HepG2 (cell line): ENCODE data around the gene PLD1. TPM values are rescaled to one million over a fixed set of nuclear protein-coding genes. Genes with fewer than 3 reads are reported as not detected.

ENCODE experiments used
- CHD4 ChIP-seq: fragments of 200-600 bp; sonication (generic); IDR thresholded peaks from 2 replicates; pipeline ENCODE4 v1.7.0; 2017; ENCODE audit warnings: mild to moderate bottlenecking, low read length, borderline replicate concordance
- DR1 ChIP-seq: sonication (generic); formaldehyde crosslinking; IDR thresholded peaks from 2 replicates; pipeline ENCODE4 v1.8.0; 2021; ENCODE audit warnings: mild to moderate bottlenecking, missing genetic modification reagents, inconsistent platforms
- FOXK2 ChIP-seq: fragments of 450-650 bp; IDR thresholded peaks from 2 replicates; pipeline ENCODE4 v1.6.1; 2016
- GLI4 ChIP-seq: sonication (generic); formaldehyde crosslinking; IDR thresholded peaks from 2 replicates; pipeline ENCODE4 v1.5.1; 2020; ENCODE audit warnings: missing genetic modification reagents, mild to moderate bottlenecking, moderate library complexity, borderline replicate concordance
- KAT2B ChIP-seq: fragments of 150-350 bp; IDR thresholded peaks from 2 replicates; pipeline ENCODE4 v1.6.1; 2014; ENCODE audit warnings: low read depth, low read length, borderline replicate concordance
- MATR3 ChIP-seq: sonication (generic); formaldehyde crosslinking; IDR thresholded peaks from 2 replicates; pipeline ENCODE4 v1.4.0; 2020; ENCODE audit warnings: missing genetic modification reagents
- MYC ChIP-seq: sonication (generic); formaldehyde crosslinking; IDR thresholded peaks from 2 replicates; pipeline ENCODE4 v1.9.0; 2021; ENCODE audit warnings: missing genetic modification reagents, borderline replicate concordance
- PAWR ChIP-seq: sonication (generic); formaldehyde crosslinking; IDR thresholded peaks from 2 replicates; pipeline ENCODE4 v1.4.0; 2020; ENCODE audit warnings: missing genetic modification reagents, mild to moderate bottlenecking, borderline replicate concordance
- SCMH1 ChIP-seq: sonication (generic); formaldehyde crosslinking; IDR thresholded peaks from 2 replicates; pipeline ENCODE4 v1.9.0; 2021; ENCODE audit warnings: missing genetic modification reagents, mild to moderate bottlenecking, borderline replicate concordance
- SRY ChIP-seq: sonication (generic); formaldehyde crosslinking; IDR thresholded peaks from 2 replicates; pipeline ENCODE4 v1.8.0; 2022; ENCODE audit warnings: mild to moderate bottlenecking, missing genetic modification reagents
- ZFY ChIP-seq: sonication (generic); formaldehyde crosslinking; IDR thresholded peaks from 2 replicates; pipeline ENCODE4 v1.4.0; 2020; ENCODE audit warnings: missing genetic modification reagents
- ZNF207 ChIP-seq: fragments of 450-650 bp; IDR thresholded peaks from 2 replicates; pipeline ENCODE4 v1.6.1; 2016; ENCODE audit warnings: antibody characterized with exemption, borderline replicate concordance
- ZNF253 ChIP-seq: sonication (generic); formaldehyde crosslinking; IDR thresholded peaks from 2 replicates; pipeline ENCODE4 v1.8.0; 2022; ENCODE audit warnings: mild to moderate bottlenecking, missing genetic modification reagents, borderline replicate concordance
- ZNF703 ChIP-seq: sonication (generic); formaldehyde crosslinking; IDR thresholded peaks from 2 replicates; pipeline ENCODE4 v1.5.1; 2020; ENCODE audit warnings: missing genetic modification reagents, mild to moderate bottlenecking, moderate library complexity, borderline replicate concordance
- ZSCAN30 ChIP-seq: sonication (generic); formaldehyde crosslinking; IDR thresholded peaks from 2 replicates; pipeline ENCODE4 v1.5.0; 2020; ENCODE audit warnings: mild to moderate bottlenecking, missing genetic modification reagents
- polyA plus RNA-seq, 8 experiments: library from polyadenylated mRNA; depleted of rRNA in 3 of 8; stranded (reverse) in 7 of 8; unstranded in 1 of 8; fragments of >200 nt; fragmentation: Illumina TruSeq in 4 of 8; extraction: Trizol in 4 of 8; gene quantifications; 2 replicates each; pipeline versions ENCODE4 v1.2.1 to v1.2.3, GENCODE V29; 2011 to 2016; ENCODE audit warnings: low read depth in 4 of 8, missing spikeins in 1 of 8, mixed read lengths in 1 of 8; ENCODE audit not compliant: insufficient read depth in 1 of 8
- total RNA-seq, 5 experiments: library from RNA; depleted of rRNA; stranded (reverse); fragments of >200 nt; fragmentation: Illumina TruSeq; extraction: Trizol; gene quantifications; 2 replicates each; pipeline ENCODE4 v1.2.3, GENCODE V29; 2016; ENCODE audit warnings: low read depth in 1 of 5
- TF ChIP-seq, protein P1 (sequence below): sonication (generic); formaldehyde crosslinking; IDR thresholded peaks from 2 replicates; pipeline ENCODE4 v1.4.0; 2020; ENCODE audit warnings: missing genetic modification reagents
- TF ChIP-seq, protein P2 (sequence below): sonication (generic); formaldehyde crosslinking; IDR thresholded peaks from 2 replicates; pipeline ENCODE4 v1.5.0; 2020; ENCODE audit warnings: missing genetic modification reagents
- TF ChIP-seq, protein P3 (sequence below): sonication (generic); formaldehyde crosslinking; IDR thresholded peaks from 2 replicates; pipeline ENCODE4 v1.4.0; 2020; ENCODE audit warnings: mild to moderate bottlenecking, missing genetic modification reagents, borderline replicate concordance
- TF ChIP-seq, protein P4 (sequence below): sonication (generic); formaldehyde crosslinking; IDR thresholded peaks from 2 replicates; pipeline ENCODE4 v1.5.0; 2020; ENCODE audit warnings: mild to moderate bottlenecking, low read depth, missing genetic modification reagents, borderline replicate concordance
- TF ChIP-seq, protein P5 (sequence below): sonication (generic); formaldehyde crosslinking; IDR thresholded peaks from 2 replicates; pipeline ENCODE4 v1.4.0; 2020; ENCODE audit warnings: mild to moderate bottlenecking, low read depth, missing genetic modification reagents
- TF ChIP-seq, protein P6 (sequence below): sonication (generic); formaldehyde crosslinking; IDR thresholded peaks from 2 replicates; pipeline ENCODE4 v1.8.1; 2023; ENCODE audit warnings: mild to moderate bottlenecking, missing genetic modification reagents, borderline replicate concordance
- TF ChIP-seq, protein P7 (sequence below): conservative IDR thresholded peaks from 2 replicates; pipeline ENCODE4 v1.6.1; 2018; ENCODE audit warnings: missing genetic modification reagents

PLD1 gene
- total and polyA plus RNA-seq, 2 of the 13 experiments (the other 11 are each of a cell fraction or from before 2014, with no cell fraction given), result 27.1 to 59.4 TPM

DNA sequence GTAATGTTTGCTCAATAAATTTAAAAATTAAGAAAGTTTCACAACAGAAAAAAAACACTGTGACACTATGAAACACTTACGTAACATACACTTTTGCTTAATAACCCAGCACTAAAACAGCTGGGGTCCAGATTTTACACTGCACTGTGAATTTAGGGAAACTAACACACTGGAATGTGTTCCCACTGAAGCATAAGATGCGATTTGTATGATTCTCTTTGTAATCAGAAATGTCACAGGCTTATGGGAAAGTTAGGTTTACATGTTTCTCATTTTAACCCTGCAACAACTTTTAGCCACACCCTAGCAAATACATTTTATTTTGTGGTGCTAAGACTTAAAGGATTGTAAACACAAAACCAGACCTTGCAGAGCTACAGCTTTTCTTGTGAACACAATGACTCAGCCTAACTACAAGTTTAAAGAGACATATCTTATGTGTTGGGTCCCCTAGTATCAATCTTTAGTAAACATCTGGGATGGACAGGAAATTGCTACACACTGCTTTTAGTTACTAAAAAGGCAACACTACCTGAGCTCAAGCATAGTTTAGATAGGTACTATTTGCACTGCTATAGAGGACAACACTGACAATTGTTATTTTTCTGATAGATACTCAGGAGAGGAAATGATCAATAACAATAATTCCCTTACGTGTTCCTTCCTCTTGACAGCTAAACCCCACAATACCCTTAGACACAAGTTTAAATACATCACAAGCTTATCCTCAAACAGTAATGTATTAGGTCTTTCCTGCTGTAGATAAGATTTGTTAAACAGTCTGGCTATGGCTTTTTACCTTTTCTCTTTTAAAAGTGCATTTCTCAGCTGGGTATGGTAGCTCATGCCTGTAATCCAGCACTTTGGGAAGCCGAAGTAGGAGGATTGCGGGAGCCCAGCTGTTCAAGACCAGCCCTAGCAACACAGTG, 3.8 kb downstream of the PLD1 start (continued):
- no peak for TF ChIP-seq GLI4
- no peak for TF ChIP-seq ZNF703 (CRISPR knock-in tag)
- no peak for TF ChIP-seq ZNF207
- no peak for TF ChIP-seq ZFY (CRISPR knock-in tag)
- TF ChIP-seq, protein P1, sequence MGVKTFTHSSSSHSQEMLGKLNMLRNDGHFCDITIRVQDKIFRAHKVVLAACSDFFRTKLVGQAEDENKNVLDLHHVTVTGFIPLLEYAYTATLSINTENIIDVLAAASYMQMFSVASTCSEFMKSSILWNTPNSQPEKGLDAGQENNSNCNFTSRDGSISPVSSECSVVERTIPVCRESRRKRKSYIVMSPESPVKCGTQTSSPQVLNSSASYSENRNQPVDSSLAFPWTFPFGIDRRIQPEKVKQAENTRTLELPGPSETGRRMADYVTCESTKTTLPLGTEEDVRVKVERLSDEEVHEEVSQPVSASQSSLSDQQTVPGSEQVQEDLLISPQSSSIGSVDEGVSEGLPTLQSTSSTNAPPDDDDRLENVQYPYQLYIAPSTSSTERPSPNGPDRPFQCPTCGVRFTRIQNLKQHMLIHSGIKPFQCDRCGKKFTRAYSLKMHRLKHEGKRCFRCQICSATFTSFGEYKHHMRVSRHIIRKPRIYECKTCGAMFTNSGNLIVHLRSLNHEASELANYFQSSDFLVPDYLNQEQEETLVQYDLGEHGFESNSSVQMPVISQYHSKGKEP (CRISPR knock-in tag), result no peak
- TF ChIP-seq CHD4, result no peak
- TF ChIP-seq DR1, result no peak
- no peak for TF ChIP-seq KAT2B
- TF ChIP-seq, protein P2, sequence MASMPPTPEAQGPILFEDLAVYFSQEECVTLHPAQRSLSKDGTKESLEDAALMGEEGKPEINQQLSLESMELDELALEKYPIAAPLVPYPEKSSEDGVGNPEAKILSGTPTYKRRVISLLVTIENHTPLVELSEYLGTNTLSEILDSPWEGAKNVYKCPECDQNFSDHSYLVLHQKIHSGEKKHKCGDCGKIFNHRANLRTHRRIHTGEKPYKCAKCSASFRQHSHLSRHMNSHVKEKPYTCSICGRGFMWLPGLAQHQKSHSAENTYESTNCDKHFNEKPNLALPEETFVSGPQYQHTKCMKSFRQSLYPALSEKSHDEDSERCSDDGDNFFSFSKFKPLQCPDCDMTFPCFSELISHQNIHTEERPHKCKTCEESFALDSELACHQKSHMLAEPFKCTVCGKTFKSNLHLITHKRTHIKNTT (CRISPR knock-in tag), result no peak
- TF ChIP-seq FOXK2, result peak; percentile 70; the same call in 1 of the 2 replicates
- TF ChIP-seq, protein P3, sequence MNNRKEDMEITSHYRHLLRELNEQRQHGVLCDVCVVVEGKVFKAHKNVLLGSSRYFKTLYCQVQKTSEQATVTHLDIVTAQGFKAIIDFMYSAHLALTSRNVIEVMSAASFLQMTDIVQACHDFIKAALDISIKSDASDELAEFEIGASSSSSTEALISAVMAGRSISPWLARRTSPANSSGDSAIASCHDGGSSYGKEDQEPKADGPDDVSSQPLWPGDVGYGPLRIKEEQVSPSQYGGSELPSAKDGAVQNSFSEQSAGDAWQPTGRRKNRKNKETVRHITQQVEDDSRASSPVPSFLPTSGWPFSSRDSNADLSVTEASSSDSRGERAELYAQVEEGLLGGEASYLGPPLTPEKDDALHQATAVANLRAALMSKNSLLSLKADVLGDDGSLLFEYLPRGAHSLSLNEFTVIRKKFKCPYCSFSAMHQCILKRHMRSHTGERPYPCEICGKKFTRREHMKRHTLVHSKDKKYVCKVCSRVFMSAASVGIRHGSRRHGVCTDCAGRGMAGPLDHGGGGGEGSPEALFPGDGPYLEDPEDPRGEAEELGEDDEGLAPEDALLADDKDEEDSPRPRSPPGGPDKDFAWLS (CRISPR knock-in tag), result no peak
- TF ChIP-seq PAWR (CRISPR knock-in tag), result no peak
- no peak for TF ChIP-seq MYC (CRISPR knock-in tag)
- no peak for TF ChIP-seq ZNF253 (CRISPR knock-in tag)
- TF ChIP-seq MATR3, result no peak
- TF ChIP-seq SCMH1, result no peak
- TF ChIP-seq, protein P4, sequence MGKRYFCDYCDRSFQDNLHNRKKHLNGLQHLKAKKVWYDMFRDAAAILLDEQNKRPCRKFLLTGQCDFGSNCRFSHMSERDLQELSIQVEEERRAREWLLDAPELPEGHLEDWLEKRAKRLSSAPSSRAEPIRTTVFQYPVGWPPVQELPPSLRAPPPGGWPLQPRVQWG, result no peak
- TF ChIP-seq, protein P5, sequence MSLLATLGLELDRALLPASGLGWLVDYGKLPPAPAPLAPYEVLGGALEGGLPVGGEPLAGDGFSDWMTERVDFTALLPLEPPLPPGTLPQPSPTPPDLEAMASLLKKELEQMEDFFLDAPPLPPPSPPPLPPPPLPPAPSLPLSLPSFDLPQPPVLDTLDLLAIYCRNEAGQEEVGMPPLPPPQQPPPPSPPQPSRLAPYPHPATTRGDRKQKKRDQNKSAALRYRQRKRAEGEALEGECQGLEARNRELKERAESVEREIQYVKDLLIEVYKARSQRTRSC (CRISPR knock-in tag), result no peak
- TF ChIP-seq SRY, result no peak
- TF ChIP-seq, protein P6, sequence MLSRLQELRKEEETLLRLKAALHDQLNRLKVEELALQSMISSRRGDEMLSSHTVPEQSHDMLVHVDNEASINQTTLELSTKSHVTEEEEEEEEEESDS, result no peak
- TF ChIP-seq, protein P7, sequence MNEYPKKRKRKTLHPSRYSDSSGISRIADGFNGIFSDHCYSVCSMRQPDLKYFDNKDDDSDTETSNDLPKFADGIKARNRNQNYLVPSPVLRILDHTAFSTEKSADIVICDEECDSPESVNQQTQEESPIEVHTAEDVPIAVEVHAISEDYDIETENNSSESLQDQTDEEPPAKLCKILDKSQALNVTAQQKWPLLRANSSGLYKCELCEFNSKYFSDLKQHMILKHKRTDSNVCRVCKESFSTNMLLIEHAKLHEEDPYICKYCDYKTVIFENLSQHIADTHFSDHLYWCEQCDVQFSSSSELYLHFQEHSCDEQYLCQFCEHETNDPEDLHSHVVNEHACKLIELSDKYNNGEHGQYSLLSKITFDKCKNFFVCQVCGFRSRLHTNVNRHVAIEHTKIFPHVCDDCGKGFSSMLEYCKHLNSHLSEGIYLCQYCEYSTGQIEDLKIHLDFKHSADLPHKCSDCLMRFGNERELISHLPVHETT, result no peak
- TF ChIP-seq ZSCAN30 (CRISPR knock-in tag), result no peak
